Right ventricle myocardium superior (tissue), 1 donor: ENCODE data around the gene KCNIP1. TPM values are rescaled to one million over a fixed set of nuclear protein-coding genes. Genes with fewer than 3 reads are reported as not detected.
A peak's percentile ranks its signal among the peaks of the same experiment; 100 is the strongest.
"Not testable (repeated sequence)": the region's sequence is repeated elsewhere in the genome, so short reads cannot be mapped to it uniquely, and the experiment has no call there.

Experiments used
- ATAC-seq: fragments of 200-7000 bp; cut with Tn5 transposase; one replicate; pipeline ENCODE4 v1.9.1; 2020; ENCODE audit warnings: mild to moderate bottlenecking; ENCODE audit not compliant: poor library complexity
- DNase-seq: peaks from one replicate; pipeline ENCODE4 v3.0.0-alpha.2; 2020
- intact Hi-C: fragments of 100-400 bp; cut with DNase I; formaldehyde crosslinking; loops from one replicate; pipeline ENCODE4 v1.11.2; 2022
- total RNA-seq: library from RNA; stranded (reverse); fragmentation: NEBNext Ultra II Directional; extraction: Animal tissue kit (Norgen Biotek cat#: 25700); gene quantifications from one replicate; pipeline ENCODE4 v1.2.1, GENCODE V29; 2021
- donor health status: DM: no; HTN: yes; CAD: no; lungs with severe emphysema.

Gene KCNIP1
- total RNA-seq, 1 donor from 2014 or later: not detected

- no peak for ATAC-seq
- no peak for DNase-seq
- intact Hi-C loops: no loop called here
These were observed 257.4 kb downstream of the KCNIP1 start for GRCh38 chr5:170761048-170761707.

- intact Hi-C loops: no loop called here
- no peak for ATAC-seq
- no peak for DNase-seq
These were observed 257.9 kb downstream of the KCNIP1 start for GRCh38 chr5:170761708-170762066.

- intact Hi-C loops, ATAC-seq, DNase-seq: not testable (repeated sequence)
These were observed 258.5 kb downstream of the KCNIP1 start for GRCh38 chr5:170762298-170762697.

- intact Hi-C loops, ATAC-seq: not testable (repeated sequence)
These were observed 262.0 kb downstream of the KCNIP1 start for GRCh38 chr5:170765868-170766267.

GRCh38 chr5:170769246-170769645, 265.4 kb downstream of the KCNIP1 start:
- no peak for DNase-seq
- ATAC-seq: no peak
- intact Hi-C loops: no loop called here

More at GRCh38 chr5:170765868-170766267, 262.0 kb downstream of the KCNIP1 start:
- DNase-seq: not testable (repeated sequence)

GRCh38 chr5:170769898-170770416, 266.1 kb downstream of the KCNIP1 start:
- ATAC-seq: no peak
- DNase-seq: no peak
- intact Hi-C loops: no loop called here

- intact Hi-C loops: no loop called here
- DNase-seq: no peak
These were observed 267.7 kb downstream of the KCNIP1 start for GRCh38 chr5:170771496-170771895.

GRCh38 chr5:170773024-170773985, 269.5 kb downstream of the KCNIP1 start:
- no peak for ATAC-seq
- intact Hi-C loops: no loop called here
- DNase-seq: no peak

More at GRCh38 chr5:170771496-170771895, 267.7 kb downstream of the KCNIP1 start:
- ATAC-seq: no peak

GRCh38 chr5:170774831-170775230, 271.0 kb downstream of the KCNIP1 start:
- DNase-seq: no peak
- ATAC-seq: no peak
- intact Hi-C loops: no loop called here

GRCh38 chr5:170781946-170782345, 278.1 kb downstream of the KCNIP1 start:
- no peak for ATAC-seq
- intact Hi-C loops: no loop called here

GRCh38 chr5:170782438-170782837, 278.6 kb downstream of the KCNIP1 start:
- DNase-seq (no peak), ATAC-seq (peak; percentile 16)
- intact Hi-C loops: no loop called here

More at GRCh38 chr5:170781946-170782345, 278.1 kb downstream of the KCNIP1 start:
- no peak for DNase-seq

- intact Hi-C loops: no loop called here
- ATAC-seq (peak; percentile 55), DNase-seq (no peak)
These were observed 279.9 kb downstream of the KCNIP1 start, which contains the start of gene GABRP for GRCh38 chr5:170783498-170784247. Gene GABRP, plus strand, starts transcription at chr5:170783725. Its CDS starts 4,891 bp downstream, at chr5:170788616.

- DNase-seq (no peak), ATAC-seq (no peak)
- intact Hi-C loops: no loop called here
These were observed 281.6 kb downstream of the KCNIP1 start for GRCh38 chr5:170785416-170785815.

Other genes with a start within 250 kb of the KCNIP1 start
- gene LCP2, start 206.2 kb upstream of the KCNIP1 start, total RNA-seq: 6.7 TPM
- gene KCNMB1, start 114.7 kb upstream of the KCNIP1 start, total RNA-seq: 0.65 TPM